Activated CD8-positive, alpha-beta T cell treated with anti-CD3 and anti-CD28 coated beads for 36 hours (primary cell): ENCODE measurements around the gene NFS1. TPM values are rescaled to one million over a fixed set of nuclear protein-coding genes. Genes with fewer than 3 reads are reported as not detected.

ENCODE experiments used
- ATAC-seq: fragments of 200-7000 bp; cut with Tn5 transposase; one replicate; pipeline ENCODE4 v1.10.0; 2021; ENCODE audit warnings: mild to moderate bottlenecking, moderate library complexity
- CTCF ChIA-PET: fragments of 350-600 bp; sonication (Branson Sonifier 250); formaldehyde crosslinking; loops from one replicate; lab custom pipeline; 2021; ENCODE audit warnings: antibody characterized with exemption; lab: Charles Lee
- POLR2A ChIA-PET: fragments of 350-600 bp; sonication (Branson Sonifier 250); formaldehyde crosslinking; loops from one replicate; lab custom pipeline; 2021; ENCODE audit warnings: antibody characterized with exemption; lab: Charles Lee
- DNase-seq: peaks from one replicate; pipeline ENCODE4 v3.0.0-alpha.2; 2020
- H3K27ac Mint-ChIP-seq: one replicate; pipeline ENCODE4 v1.8.0; 2021; ENCODE audit warnings: mild to moderate bottlenecking, mixed read lengths
- H3K27me3 Mint-ChIP-seq: one replicate; pipeline ENCODE4 v1.8.0; 2021; ENCODE audit warnings: mixed read lengths
- H3K36me3 Mint-ChIP-seq: one replicate; pipeline ENCODE4 v1.8.0; 2021; ENCODE audit warnings: low read depth, mixed read lengths
- H3K4me1 Mint-ChIP-seq: one replicate; pipeline ENCODE4 v1.8.0; 2021; ENCODE audit warnings: low read depth, mixed read lengths
- H3K4me3 Mint-ChIP-seq: one replicate; pipeline ENCODE4 v1.8.0; 2021; ENCODE audit warnings: mild to moderate bottlenecking, moderate library complexity, mixed read lengths
- H3K9me3 Mint-ChIP-seq: one replicate; pipeline ENCODE4 v1.8.0; 2021; ENCODE audit warnings: mixed read lengths
- CTCF ChIP-seq: fragments of 200-600 bp; IDR thresholded peaks from one replicate; pipeline ENCODE4 v1.8.0; 2022; ENCODE audit warnings: antibody characterized with exemption, mild to moderate bottlenecking
- intact Hi-C: fragments of 100-400 bp; cut with micrococcal nuclease; formaldehyde crosslinking; loops from one replicate; pipeline ENCODE4 v1.10.0; 2022
- total RNA-seq, 2 experiments: library from RNA; stranded (reverse); gene quantifications; one replicate each; pipeline ENCODE4 v1.2.3, GENCODE V29; 2021

Gene NFS1
- total RNA-seq, 2 experiments from 2014 or later: 39.7 to 40.8 TPM

- peak; percentile 100 for DNase-seq
- H3K4me3 Mint-ChIP-seq: peak within 1 kb of the TSS; percentile 92
- no peaks in the 10 kb centered on the region for H3K27me3 Mint-ChIP-seq
- H3K36me3 Mint-ChIP-seq: peaks cover 50% of the 10 kb centered on the region
- ChIA-PET POLR2A (interaction anchor here (0.6 to 36.9 kb wide), 23 partner anchors 8 to 424 kb away, joined by 3 to 1214 read pairs (median 4); partner anchors contain the start of genes CPNE1, NFS1, PHF20 and RBM12), CTCF (interaction anchor here (0.6 to 2.2 kb wide), 7 partner anchors 12 to 1004 kb away, joined by 3 to 20 read pairs (median 7); partner anchors contain the start of genes NDRG3, PHF20 and SCAND1)
- no peak for TF ChIP-seq CTCF
- H3K9me3 Mint-ChIP-seq: no peaks in the 10 kb centered on the region
- intact Hi-C loops: loop anchor here (2.0 to 5.0 kb wide), 2 partner anchors 27 to 125 kb away; partner anchors contain the start of gene SPAG4
- peaks cover 38% of the 10 kb centered on the region for H3K4me1 Mint-ChIP-seq
- ATAC-seq: peak; percentile 89
- H3K27ac Mint-ChIP-seq: peak within 1 kb of the TSS; percentile 99
Observed at GRCh38 chr20:35741892-35742740, 43.0 kb upstream of the NFS1 start, which contains the start of gene RBM39. Gene RBM39 (minus strand): TSS chr20:35742260. CDS start chr20:35740874, 1,386 bp downstream.

DNA sequence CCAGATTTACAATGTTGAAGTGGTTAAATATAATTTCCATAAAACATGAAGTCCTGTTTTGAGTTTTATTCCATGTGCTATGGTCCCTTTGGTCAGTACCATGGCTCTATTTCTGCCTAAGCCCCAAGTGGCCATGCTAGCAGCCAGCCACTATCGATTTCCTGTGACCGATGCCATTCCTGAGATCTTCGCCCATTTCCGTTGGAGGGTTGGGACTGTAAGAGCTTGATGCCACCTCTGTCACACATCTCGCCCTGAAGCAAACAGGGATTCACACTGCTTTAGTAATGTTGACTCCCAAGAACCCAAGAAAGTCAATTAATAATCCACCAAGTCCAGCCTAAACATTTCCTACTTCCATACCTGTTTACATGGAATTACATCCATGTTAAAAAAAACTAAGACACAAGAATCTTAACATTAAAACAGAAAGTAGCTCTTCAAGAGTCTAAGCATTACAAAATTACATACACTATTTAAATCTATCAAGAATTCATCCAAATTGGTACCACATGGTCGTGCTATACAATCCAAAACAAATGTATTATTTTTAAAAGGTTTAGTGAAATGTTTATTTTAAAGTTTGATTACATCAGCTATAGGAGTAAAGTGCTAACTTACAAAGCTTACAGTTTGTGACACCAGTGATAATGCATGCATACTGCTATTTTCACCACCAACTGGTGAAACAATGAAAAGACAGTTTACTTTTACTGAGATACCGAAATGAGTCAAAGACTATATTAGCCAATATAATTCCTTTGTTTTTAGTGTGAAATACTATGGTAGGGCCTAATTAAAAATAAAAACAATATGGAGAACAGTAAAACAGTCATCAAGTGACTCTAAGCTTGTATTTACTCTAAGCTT is 40.4 kb upstream of the NFS1 start:
- Mint-ChIP-seq H3K9me3 (no peaks in the 10 kb centered on the region), H3K4me3 (peak overlapping the region; percentile 92), H3K4me1 (peaks cover 48% of the 10 kb centered on the region), H3K36me3 (peaks cover 71% of the 10 kb centered on the region), H3K27ac (peak overlapping the region; percentile 99), H3K27me3 (no peaks in the 10 kb centered on the region)
- POLR2A ChIA-PET: interaction anchor here (0.6 to 36.9 kb wide), 8 partner anchors 24 to 284 kb away, joined by 3 to 1214 read pairs (median 4); partner anchors contain the start of genes CEP250, NFS1, PHF20 and ROMO1
- TF ChIP-seq CTCF: peak; percentile 26
- intact Hi-C loops: loop anchor here (5.0 kb wide), 2 partner anchors 77 to 122 kb away; partner anchors contain the start of genes CPNE1, RBM12 and SPAG4
- DNase-seq (no peak), ATAC-seq (no peak)
- CTCF ChIA-PET: interaction anchor here (0.6 to 1.9 kb wide), 9 partner anchors 20 to 122 kb away, joined by 3 to 7 read pairs (median 4); partner anchors contain the start of gene PHF20

DNA sequence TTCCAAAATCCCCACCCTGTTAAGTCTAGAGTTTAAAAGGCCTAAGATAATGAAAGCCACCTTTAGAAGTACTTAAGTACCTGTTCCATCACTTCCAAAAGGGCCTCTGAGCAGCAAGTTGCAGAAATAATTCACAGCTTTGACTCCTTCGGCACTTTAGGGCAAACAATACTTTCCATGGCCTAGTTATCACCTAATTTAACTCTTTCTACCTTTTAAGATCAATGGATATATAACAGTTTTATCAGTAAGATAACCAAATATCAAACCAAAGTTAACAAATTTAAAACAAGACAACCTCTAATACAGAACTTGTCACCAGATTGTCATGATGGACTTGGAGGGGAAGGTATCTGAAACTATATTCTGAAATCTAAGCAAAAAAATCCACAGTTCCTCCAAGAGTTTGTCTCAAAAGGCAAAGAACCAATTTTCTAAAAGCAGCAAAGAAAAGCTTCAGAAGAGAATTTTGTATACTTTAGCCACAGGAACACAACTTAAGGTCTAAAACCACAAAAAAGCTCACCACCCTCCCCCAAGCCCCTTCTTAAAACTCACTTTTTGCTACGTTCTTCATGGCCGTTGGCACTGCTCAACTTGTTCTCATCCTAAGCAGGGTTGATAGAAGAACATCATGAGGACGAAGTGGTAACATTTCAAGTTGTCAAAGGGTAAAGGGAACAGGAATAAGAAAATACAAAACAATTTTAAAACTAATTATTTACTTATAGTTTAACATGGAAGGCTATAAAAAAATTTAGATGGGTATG is 39.4 kb upstream of the NFS1 start:
- no peaks in the 10 kb centered on the region for H3K9me3 Mint-ChIP-seq
- peak overlapping the region; percentile 71 for H3K4me3 Mint-ChIP-seq
- DNase-seq (no peak), ATAC-seq (no peak)
- POLR2A ChIA-PET: interaction anchor here (0.7 to 36.9 kb wide), 6 partner anchors 23 to 215 kb away, joined by 3 to 1214 read pairs (median 4); partner anchors contain the start of genes NFS1, PHF20, ROMO1 and SCAND1
- TF ChIP-seq CTCF: no peak
- intact Hi-C loops: loop anchor here (5.0 kb wide), 1 partner anchor 76 kb away; the partner anchor contains the start of genes CPNE1 and RBM12
- peak overlapping the region; percentile 85 for H3K27ac Mint-ChIP-seq
- H3K36me3 Mint-ChIP-seq: peaks cover 80% of the 10 kb centered on the region
- H3K27me3 Mint-ChIP-seq: no peaks in the 10 kb centered on the region
- peaks cover 50% of the 10 kb centered on the region for H3K4me1 Mint-ChIP-seq
- CTCF ChIA-PET: interaction anchor here (1.5 to 1.8 kb wide), 2 partner anchors 38 to 121 kb away, joined by 4 to 7 read pairs; no protein-coding TSS in a partner anchor

DNA sequence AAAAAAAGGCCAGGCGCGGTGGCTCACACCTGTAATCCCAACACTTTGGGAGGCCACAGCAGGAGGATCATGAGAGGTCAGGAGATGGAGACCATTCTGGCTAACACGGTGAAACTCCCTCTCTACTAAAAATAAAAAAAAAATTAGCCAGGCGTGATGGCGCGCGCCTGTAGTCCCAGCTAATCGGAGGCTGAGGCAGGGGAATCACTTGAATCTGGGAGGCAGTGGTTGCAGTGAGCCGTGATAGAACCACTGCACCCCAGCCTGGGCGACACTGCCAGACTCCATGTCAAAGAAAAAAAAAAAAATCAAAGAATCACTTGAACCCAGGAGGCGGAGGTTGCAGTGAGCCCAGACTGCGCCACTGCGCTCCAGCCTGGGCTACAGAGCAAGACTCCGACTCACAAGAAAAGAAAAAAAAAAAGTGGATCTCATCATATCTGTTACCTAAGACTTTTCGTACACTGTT is 38.7 kb upstream of the NFS1 start:
- Mint-ChIP-seq H3K4me1 (peaks cover 49% of the 10 kb centered on the region), H3K36me3 (peaks cover 84% of the 10 kb centered on the region), H3K9me3 (no peaks in the 10 kb centered on the region), H3K4me3 (peak overlapping the region; percentile 71), H3K27ac (peak overlapping the region; percentile 85), H3K27me3 (no peaks in the 10 kb centered on the region)
- no peak for ATAC-seq
- ChIA-PET POLR2A (interaction anchor here (15.2 to 36.9 kb wide), 2 partner anchors 22 to 32 kb away, joined by 339 to 1214 read pairs; partner anchors contain the start of genes NFS1, PHF20 and ROMO1), CTCF (no interaction called here)
- intact Hi-C loops: loop anchor here (5.0 kb wide), 1 partner anchor 76 kb away; the partner anchor contains the start of genes CPNE1 and RBM12
- no peak for DNase-seq
- no peak for TF ChIP-seq CTCF
